HK-2 (cell line): ENCODE results near the gene FBXO3.
A peak's percentile ranks its signal among the peaks of the same experiment; 100 is the strongest.
"Not testable (repeated sequence)": the region's sequence is repeated elsewhere in the genome, so short reads cannot be mapped to it uniquely, and the experiment has no call there.

Experiments
- DNase-seq: peaks from one replicate; pipeline ENCODE4 v3.0.0-alpha.2; 2018; ENCODE audit not compliant: unreplicated experiment

Gene FBXO3, protein sequence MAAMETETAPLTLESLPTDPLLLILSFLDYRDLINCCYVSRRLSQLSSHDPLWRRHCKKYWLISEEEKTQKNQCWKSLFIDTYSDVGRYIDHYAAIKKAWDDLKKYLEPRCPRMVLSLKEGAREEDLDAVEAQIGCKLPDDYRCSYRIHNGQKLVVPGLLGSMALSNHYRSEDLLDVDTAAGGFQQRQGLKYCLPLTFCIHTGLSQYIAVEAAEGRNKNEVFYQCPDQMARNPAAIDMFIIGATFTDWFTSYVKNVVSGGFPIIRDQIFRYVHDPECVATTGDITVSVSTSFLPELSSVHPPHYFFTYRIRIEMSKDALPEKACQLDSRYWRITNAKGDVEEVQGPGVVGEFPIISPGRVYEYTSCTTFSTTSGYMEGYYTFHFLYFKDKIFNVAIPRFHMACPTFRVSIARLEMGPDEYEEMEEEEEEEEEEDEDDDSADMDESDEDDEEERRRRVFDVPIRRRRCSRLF

DNA sequence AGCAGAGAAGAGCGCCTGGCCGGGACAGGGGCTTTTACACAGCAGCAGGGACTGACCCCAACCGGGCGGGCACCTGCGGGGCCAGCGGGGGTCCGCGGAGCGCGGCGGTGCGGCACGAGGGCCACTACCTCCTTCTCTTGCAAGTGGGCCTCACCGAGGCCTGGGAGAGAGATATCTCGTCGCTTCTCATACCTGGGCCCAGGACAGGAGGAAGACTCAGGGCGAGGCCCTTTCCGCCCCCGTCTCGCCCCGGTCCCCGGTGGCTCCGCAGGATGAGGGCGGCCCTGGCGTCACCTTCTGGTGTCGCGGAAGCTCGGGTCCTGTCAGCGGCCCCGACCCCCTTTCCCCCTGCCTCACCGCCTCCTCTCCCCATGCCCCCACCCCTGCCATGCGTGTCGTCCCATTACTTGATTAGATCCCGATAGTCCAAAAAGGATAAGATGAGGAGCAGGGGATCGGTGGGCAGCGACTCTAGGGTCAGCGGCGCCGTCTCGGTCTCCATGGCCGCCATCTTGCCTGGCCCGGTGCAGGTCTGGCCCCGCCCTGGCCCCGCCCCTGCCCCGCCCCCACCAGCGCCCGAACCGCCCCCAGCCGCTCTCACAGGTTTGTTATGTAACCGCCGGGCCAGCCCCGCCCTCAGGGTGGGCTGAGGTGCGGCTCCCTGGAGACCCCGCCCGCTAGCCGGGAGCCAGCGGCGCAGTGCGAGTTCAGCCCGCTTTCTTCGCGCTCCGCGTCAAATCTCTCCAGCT is at the start of gene FBXO3:
Gene FBXO3, minus strand, starts transcription at position 534 of the 749 bp plus-strand sequence. Its CDS starts 23 bp downstream, at position 511.
- peak; percentile 76 for DNase-seq

DNA sequence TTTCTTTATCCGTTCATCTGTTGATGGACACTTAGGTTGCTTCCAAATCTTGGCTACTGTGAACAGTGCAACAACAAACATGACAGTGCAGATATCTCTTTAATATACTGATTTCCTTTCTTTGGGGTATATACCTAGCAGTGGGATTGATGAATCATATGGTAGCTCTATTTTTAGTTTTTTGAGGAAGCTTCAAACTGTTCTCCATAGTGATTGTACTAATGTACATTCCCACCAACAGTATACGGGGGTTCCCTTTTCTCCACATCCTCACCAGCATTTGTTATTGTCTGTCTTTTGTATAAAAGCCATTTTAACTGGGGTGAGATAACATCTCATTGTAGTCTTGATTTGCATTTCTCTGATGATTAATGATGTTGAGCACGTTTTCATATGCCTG is 48.7 kb upstream of the FBXO3 start:
- not testable (repeated sequence) for DNase-seq

DNA sequence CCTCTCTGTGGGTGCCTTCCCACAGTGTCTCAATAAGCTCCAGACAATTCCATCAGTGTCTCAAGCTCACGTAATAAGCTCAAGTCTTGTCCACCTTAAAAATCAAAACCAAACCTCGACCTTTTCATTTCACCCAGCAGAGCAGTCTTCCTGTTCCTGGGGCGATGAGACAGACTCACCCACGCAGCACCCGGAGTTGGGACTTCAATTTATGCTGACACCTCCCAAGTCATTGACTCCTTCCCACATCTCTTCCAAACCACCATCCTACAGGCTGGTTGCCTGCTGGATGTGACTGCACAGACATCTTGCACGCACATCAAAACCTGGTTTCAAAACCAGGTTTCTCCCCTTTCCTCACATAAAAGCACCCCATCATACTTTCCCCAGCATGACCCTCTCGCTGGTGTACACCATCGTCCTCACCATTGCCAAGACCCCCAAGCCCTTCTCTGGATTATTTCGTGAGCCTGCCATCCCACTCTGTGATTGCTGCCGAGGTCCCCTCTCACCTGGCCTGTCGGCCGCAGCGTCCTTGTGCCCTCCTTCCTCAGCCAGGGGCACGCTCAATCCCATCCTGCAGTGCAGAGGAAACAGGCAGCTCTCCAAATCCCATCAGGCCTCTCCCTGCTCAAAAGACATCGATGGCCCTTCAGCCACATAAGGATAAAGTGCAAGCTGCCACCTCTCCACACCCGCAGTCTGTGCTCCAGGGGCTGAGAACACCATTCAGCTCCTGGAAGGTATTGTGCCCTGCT is 45.1 kb upstream of the FBXO3 start:
- no peak for DNase-seq

DNA sequence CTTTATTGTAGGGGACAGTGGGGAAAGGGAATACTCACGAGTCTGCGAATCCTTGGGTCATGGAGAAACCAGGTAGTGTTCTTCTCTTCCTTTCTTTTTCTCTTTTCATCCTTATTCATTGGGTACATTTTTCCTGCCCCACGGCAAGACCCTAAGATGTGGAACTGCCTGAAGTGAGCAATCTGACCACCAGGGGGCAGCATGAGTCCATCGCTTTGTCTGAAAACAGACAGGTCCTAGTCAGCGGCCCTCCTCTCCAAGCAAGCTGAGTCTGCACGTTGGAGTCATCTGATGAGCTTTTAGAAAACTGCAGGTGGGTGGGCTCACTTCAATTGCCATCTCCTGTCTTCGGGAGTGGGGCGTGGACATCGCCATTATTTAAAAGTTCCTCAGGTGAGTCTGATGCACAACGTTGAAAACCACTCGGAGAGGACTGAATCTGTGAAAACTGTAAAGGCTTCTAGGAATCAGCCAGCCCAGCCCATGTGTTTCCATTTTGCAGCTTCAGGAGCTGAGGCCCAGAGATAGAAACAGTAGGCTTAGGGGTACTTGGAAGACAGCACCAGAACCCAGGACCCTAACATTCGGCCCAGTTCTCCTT is 34.0 kb upstream of the FBXO3 start:
- DNase-seq, result peak; percentile 77

DNA sequence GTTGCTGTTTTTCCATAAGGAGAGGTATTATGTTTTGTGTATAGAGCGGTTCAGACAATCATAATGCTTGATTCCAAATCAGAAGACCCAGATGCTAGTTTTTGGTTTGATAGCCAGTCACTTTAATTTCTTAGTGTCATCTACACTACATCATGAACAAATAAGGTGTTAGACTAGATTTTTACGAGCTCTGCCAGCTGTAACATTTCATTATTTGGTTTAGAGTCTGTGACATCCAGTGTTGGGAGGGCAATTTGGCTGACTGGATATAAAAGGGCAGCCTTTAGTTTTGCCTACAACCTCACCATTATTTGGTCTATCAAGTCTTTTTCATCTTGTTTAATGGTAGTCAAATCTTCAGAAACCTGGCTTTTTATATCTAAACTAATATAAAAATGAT is 30.2 kb upstream of the FBXO3 start:
- DNase-seq, result no peak

DNA sequence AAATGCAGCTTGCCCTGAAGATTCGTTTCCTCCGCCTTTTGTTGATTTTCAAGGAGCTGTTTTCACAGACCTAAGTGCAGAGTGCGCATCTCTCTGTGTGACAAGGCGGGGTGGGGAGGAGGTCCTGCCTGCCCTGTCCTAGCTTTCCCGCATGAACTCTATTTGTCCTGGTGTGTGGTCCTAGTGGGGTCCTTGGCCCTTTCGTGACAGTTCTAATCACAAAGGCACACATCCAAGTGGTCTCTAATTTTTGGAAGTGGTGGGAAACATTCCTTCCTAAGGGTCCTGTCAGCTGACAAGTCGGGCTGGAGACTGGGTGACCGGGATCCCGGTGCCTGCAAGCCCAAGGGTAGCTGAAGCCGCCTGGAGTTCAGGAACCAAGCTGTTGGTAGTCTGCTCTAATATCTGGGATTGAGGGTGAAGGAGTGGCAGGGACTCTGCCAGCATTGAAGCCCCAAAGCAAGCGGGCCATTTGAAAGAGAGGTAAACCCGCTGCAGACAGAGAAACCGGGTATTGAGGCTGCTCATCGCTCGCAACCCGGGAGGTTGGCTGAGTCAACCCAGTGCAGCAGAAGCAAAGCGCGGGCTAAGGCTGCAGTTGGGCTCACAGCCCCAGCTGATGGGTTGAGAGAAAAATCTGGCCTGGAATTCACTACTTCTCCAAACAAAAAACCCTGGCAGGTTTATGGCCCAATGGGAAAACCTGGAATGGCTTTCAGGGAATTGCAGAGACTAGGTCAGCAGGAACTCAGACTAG is 28.1 kb upstream of the FBXO3 start:
- DNase-seq, result peak; percentile 48

DNA sequence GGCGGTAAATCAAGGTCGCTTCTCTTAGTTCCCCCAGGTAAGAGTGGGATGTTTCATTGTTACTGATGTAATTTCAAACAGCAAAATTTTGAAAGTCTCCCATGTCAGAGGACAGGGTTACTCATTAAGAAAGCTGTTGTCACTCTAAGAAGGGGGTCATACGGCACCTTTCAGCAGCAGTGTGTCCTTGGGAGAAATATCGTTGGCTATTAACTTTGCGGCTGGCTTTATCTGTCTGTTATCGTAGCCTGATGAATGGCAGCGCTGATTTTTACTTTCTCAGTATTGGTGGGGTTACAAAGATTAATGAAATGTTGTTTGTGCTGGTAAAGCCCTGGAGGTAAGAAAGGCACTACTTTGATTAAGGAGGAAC is 27.5 kb upstream of the FBXO3 start:
- no peak for DNase-seq

DNA sequence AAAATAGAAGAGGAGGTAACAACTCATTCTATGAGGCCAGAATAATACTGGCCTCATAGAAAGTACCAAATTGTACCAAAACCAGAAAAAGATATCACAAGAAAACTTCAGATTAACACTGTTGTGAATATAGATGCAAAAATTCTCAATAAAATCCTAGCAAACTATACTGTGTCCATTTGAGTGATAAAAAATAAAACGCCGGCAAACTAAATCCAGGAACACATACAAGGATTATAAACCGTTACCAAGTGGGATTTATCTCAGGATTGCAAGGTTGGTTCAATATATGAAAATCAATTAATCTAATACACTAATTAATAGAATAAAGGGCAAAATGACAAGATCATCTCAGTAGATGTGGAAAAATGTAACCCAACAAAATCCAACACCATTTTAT is 23.6 kb upstream of the FBXO3 start:
- no peak for DNase-seq

DNA sequence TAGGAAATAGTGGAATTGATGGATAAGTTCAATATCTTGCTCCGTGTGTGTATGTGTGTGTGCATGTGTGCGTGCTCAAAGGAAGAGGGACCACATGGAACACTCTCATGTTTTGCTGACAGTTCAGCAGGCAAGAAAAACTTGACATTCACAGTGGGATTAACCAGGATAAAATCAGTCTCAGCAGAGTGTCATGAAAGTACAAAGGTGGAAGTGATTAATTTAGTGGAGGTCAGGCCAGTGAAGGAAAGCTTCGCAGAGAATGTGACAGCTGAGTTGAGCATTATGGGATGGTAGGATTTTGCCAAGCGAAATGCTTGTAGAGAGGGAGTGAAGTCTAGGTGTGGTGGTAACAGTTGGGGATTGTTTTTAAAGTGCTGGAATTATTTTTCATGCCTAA is 15.7 kb upstream of the FBXO3 start:
- DNase-seq, result no peak

DNA sequence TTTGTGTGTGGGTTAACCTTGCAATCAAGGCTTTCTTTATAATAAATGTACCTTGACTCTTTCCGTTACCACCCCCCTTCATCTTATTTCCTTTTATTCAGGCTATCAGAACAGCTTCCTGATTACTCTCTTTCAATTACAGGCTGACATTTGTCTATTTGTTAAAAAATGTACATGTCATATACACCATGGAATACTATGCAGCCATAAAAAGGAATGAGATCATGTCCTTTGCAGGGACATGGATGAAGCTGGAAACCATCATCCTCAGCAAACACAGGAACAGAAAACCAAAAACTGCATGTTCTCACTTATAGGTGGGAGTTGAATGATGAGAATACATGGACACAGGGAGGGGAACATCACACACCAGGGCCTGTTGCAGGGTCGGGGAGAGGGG is 13.8 kb upstream of the FBXO3 start:
- not testable (repeated sequence) for DNase-seq

DNA sequence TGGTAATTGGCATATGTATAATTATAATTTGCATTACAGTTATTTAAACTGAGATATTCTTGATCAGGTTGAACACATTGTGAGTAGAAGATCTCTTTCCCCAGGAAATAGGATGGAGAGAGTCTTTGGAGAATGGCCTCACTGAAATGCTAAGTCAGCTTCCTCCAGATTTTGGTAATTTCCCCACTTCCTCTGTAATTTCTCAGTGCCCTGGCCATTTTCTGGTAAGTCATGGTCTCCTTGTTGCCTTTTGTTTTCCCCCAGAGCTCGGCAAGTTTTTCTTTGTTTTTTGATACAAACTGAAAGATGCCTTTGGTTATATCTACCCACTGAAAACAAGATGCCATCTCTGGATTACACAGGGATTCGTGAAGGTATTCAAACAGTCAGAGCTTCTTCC is 12.8 kb upstream of the FBXO3 start:
- no peak for DNase-seq

DNA sequence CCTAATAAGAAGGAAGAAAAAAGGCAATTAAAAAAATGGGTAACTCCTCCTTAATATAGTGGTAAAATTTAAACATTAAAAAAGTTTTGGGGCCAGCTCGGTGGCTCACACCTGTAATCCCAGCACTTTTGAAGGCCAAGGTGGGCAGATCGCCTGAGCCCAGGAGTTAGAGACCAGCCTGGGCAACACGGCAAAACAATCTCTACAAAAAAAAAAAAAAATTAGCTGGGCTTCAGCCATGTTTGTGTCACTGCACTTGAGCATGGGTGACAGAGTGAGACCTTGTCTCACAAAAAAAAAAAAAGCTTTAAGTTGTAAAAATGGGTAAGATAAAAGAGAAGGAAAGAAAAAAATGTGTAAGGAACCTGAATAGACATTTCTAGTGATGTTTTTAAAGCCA is 11.3 kb upstream of the FBXO3 start:
- DNase-seq, result no peak

DNA sequence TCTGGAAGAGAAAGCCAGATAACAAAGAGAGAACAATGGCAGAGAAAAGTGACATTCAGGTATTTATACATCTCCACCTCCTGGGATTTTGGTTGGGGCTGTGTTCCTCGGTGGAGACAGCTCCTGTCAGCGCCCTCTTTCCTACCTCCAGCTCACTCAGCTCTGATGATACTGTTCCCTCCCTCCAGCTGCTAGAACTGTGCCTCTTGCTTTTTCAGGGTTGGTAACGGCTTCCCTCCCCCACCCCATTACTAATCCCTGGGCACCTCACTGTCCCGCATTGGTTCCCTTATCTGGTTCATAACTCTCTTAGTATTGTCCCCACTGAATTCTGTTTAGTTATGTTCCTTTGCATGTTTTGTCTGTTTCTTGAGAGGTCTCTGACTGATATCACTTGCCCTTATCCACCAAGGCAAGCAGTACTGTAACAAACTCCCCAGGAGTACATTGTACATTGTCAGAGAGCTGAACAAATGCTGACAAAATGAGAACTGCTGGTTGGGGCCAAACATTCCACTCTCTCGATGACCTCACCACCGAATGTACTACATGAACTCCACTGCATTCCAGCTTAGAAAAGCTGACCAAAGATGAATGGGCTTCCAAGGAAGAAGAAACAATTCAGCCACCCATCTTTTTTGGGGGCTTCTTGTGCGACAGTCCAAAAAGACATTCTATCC is 5.7 kb upstream of the FBXO3 start:
- DNase-seq, result no peak

DNA sequence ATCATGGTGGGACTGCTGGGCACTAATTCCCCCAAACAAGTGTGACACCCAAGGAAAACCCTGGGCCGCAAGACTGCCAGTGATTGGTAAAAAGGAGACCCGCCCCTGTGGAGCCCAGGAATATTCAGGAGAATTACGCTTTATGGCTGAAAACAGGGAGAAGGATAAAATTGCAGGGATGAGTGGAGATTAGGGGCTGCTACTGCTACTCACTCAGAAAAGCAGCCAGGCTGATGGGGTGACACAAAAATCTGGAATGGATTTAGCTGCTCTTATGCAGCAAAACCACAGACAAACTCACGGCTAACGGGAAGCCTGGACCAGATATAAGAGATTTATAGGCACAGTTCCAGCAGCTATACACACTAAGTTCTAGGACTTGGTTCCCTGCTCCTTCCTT is 4.4 kb upstream of the FBXO3 start:
- DNase-seq, result no peak

DNA sequence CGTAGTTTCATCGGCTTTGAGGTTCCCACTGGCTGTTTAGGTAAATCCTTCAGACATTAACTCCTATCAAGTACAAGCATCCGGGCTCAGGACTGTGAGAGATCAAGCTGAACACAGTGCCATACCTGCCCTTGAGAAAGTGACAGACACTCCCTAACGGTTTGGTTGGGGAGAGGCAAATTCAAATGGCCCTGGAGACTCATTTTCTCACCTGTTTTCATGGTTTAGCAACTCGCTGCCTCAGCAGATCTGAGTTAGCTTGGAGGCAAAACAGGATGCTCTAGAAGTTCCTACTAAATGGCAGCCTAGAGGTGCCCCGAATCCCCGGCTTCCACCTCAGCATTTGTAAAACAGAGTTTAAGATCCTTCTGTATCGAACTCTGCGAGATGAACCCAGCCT is 3.6 kb upstream of the FBXO3 start:
- DNase-seq, result no peak

DNA sequence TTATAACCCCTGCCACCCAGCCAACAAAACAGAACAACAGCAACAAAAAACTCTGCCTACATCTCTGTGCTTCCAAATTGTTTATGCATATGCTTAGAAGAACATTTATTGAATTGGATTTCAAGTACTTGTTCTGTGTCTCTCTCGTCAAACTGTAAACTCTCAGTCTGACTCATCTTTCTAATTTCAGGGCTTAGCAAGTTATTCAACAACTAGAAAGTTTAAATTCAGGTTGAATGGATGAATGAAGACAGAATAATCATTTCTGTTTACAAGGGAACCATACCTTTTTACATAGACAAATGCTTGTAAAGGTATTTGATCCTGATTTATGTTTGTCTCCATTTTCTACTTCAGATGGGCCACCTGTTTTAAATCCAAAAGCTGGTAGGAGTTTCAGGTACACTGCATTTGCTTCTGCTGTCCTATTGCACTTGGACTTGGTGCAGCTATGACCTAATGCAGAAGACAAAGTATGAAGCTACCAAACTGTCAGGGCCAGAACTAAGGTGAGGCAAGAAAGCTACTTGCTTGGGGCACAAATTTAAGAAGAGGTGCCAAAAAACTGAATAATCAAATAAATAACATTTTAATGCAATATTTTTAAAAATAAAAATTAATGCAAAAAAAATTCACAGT is 1.6 kb upstream of the FBXO3 start:
- no peak for DNase-seq

DNA sequence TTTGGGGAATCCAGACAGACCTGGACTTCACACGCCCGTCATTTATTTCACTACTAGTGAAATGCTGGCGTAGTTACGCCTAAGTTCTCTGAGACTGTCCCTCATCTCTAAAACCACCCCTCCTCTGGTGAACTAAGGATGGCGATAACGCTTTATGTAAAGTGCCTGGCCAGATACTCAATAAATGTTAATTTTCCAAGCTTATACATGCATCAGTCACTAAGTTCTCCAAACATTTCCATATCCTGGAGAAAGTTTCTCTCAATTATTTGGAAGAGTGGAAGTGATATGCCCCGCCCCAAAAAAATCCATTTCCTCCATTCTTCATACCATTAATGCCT is 1.1 kb upstream of the FBXO3 start:
- DNase-seq, result no peak

DNA sequence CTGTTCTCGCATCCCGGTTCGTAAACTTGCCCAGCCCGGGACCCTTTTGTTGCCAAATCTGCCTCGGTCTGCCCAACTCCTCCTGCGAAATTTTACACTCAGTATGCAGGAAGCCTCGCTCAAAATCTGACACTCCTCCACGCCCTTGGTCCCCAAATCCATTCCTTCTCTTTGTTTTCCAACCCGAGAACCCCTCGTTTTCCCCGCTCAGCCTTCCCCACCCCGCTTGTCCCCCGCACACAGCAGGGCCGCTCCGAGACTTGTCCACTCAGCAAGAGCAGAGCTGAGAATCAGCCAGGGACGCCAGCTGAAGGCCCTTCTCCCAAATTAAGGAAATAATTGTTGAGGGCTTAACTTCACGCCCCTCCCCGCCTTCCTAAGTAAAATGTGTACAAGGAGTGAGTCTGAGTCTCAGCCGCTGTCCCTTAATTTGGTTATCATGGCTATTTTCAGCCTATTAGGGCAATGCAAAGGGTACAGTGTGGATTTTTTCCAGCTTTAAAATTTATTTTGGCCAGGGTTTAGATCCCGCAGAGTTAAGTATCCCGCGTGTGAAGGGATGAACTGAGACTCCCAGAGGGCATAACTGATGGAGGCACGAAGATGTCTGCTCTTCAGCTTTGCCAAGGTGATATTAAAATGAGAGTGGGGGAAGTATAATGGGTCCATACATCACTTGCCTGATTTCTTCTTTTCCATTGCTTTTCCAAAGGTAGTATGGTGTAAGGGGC is 581 bp upstream of the FBXO3 start:
- no peak for DNase-seq

DNA sequence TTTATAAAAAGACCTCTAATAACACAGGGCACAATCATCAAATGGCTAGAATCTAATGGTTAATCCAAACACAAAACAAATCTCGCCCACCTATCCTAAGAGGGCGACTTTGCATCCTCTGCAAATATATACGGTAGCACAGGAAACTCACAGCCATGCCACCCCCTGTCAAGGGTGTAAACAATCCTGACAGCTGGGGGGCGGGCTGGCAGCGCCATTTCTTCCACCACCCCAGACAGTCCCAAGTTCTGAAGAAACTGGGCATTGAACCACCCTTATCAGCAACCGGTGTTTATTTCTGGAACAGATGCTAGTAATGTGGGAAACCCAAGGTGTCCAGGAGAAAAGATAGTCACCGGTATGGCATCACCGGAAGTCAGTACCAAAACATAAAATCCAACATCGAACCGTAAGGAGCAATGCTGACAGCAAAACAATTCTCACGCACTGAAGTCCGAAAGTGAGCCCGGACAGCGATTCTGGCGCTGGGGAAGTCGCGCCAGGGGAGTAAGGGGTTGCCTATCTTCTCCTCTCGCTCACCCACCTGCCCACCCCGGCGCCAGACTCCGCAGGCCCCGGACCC is 825 bp downstream of the FBXO3 start:
- DNase-seq, result no peak
